ENCODE results near the gene THSD7B.

THSD7B gene

GRCh38 chr2:137444970-137445369 is 679.6 kb downstream of the THSD7B start:
- DNase-seq (ENCODE audit: low read depth, low spot score), result no peak
- no peak for TF ChIP-seq CTCF (IDR thresholded peaks at IDR 0.05; ENCODE audit: insufficient read depth, low read length, missing control alignments)
- ChIA-PET CTCF (no interaction called here), POLR2A (no interaction called here)
- H3K4me3 ChIP-seq (ENCODE audit: low read depth, low read length), result no peak overlapping the region

- POLR2A ChIA-PET, result no interaction called here
- no peak overlapping the region for H3K4me3 ChIP-seq (ENCODE audit: low read depth, low read length)
- no peak for DNase-seq (ENCODE audit: low read depth, low spot score)
- CTCF ChIA-PET, result no interaction called here
- TF ChIP-seq CTCF (IDR thresholded peaks at IDR 0.05; ENCODE audit: insufficient read depth, low read length, missing control alignments), result no peak
Observed at GRCh38 chr2:137449454-137449853, 684.1 kb downstream of the THSD7B start.

- DNase-seq (ENCODE audit: low read depth, low spot score), result no peak
- no peak overlapping the region for H3K4me3 ChIP-seq (ENCODE audit: low read depth, low read length)
- POLR2A ChIA-PET, result no interaction called here
- no peak for TF ChIP-seq CTCF (IDR thresholded peaks at IDR 0.05; ENCODE audit: insufficient read depth, low read length, missing control alignments)
- CTCF ChIA-PET, result no interaction called here
Observed at GRCh38 chr2:137454886-137455285, 689.5 kb downstream of the THSD7B start.

- peak; percentile 31 for TF ChIP-seq CTCF (IDR thresholded peaks at IDR 0.05; ENCODE audit: insufficient read depth, low read length, missing control alignments)
- H3K4me3 ChIP-seq (ENCODE audit: low read depth, low read length), result no peak overlapping the region
- ChIA-PET POLR2A (no interaction called here), CTCF (no interaction called here)
- no peak for DNase-seq (ENCODE audit: low read depth, low spot score)
Observed at GRCh38 chr2:137467246-137467862, 702.0 kb downstream of the THSD7B start.

GRCh38 chr2:137493261-137493660 is 727.9 kb downstream of the THSD7B start:
- H3K4me3 ChIP-seq (ENCODE audit: low read depth, low read length), result no peak overlapping the region
- no peak for DNase-seq (ENCODE audit: low read depth, low spot score)
- CTCF ChIA-PET, result no interaction called here
- no peak for TF ChIP-seq CTCF (IDR thresholded peaks at IDR 0.05; ENCODE audit: insufficient read depth, low read length, missing control alignments)
- POLR2A ChIA-PET, result no interaction called here

- TF ChIP-seq CTCF (IDR thresholded peaks at IDR 0.05; ENCODE audit: insufficient read depth, low read length, missing control alignments), result no peak
- no peak for DNase-seq (ENCODE audit: low read depth, low spot score)
- H3K4me3 ChIP-seq (ENCODE audit: low read depth, low read length), result no peak overlapping the region
- ChIA-PET POLR2A (no interaction called here), CTCF (no interaction called here)
Observed at GRCh38 chr2:137500599-137500998, 735.3 kb downstream of the THSD7B start.

All from AG04449 (cell line).